ENCODE results near the gene FLRT1.

DNA sequence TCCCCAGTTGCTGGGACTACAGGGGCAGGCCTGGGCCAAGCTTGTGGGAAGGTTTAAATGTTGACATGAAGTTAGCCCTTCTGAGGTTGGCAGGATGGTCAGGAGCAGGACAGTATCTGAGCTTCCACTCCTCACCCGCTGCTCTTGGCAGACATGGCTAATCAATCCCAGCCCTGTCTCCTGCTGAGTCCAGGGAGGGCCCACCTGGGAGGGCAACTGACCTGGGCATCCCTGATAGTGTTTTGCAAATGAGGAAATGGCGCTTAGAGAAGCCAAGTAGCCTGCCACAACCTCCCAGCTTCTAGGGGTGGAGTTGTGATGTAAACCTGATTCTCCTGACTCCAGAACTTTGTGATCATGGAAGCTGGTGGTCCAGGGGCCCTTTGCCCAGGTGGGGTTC lies 16.7 kb downstream of the FLRT1 start:
- TF ChIP-seq EP300 (IDR thresholded peaks at IDR 0.05) (no peak), POLR2AphosphoS5 (IDR thresholded peaks at IDR 0.05) (no peak), POLR2A (IDR thresholded peaks at IDR 0.05) (no peak)
- TF ChIP-seq, protein P1, sequence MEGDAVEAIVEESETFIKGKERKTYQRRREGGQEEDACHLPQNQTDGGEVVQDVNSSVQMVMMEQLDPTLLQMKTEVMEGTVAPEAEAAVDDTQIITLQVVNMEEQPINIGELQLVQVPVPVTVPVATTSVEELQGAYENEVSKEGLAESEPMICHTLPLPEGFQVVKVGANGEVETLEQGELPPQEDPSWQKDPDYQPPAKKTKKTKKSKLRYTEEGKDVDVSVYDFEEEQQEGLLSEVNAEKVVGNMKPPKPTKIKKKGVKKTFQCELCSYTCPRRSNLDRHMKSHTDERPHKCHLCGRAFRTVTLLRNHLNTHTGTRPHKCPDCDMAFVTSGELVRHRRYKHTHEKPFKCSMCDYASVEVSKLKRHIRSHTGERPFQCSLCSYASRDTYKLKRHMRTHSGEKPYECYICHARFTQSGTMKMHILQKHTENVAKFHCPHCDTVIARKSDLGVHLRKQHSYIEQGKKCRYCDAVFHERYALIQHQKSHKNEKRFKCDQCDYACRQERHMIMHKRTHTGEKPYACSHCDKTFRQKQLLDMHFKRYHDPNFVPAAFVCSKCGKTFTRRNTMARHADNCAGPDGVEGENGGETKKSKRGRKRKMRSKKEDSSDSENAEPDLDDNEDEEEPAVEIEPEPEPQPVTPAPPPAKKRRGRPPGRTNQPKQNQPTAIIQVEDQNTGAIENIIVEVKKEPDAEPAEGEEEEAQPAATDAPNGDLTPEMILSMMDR (IDR thresholded peaks at IDR 0.05): no peak

Measured in gastroesophageal sphincter (tissue), 3 donors.